Glomerular visceral epithelial cell (primary cell): Measurements from ENCODE around the gene EHMT1.
"Not testable (repeated sequence)": the region's sequence is repeated elsewhere in the genome, so short reads cannot be mapped to it uniquely, and the experiment has no call there.

Experiments
- DNase-seq: peaks from one replicate; pipeline ENCODE4 v3.0.0-alpha.2; 2016; ENCODE audit errors: extremely low spot score

Gene EHMT1

DNA sequence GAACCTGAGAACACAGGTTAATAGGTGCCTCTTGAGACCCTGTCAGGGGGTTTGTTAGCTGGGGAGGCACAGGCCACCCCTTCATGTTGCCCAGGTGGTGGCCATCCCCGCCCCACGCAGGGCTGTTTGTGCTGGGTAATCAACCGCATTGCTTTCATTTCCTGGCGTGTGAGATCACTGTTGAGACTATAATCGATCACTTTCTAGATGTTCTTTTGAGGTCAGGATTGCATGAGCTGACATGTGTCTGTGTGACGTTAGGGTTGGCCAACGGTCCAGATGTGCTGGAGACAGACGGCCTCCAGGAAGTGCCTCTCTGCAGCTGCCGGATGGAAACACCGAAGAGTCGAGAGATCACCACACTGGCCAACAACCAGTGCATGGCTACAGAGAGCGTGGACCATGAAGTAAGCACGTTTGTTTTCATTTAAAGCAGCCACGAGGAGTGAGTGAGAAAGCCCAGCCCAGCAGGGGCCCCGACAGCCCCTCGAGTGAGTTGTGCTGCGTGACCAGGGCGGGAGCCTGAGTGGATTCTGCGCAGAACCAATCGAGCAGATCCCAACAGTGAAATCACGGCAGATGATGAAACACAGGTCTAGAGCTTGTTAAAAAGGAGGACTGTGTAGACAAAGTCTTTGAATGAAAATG is 143.7 kb downstream of the EHMT1 start:
- DNase-seq, result no peak

DNA sequence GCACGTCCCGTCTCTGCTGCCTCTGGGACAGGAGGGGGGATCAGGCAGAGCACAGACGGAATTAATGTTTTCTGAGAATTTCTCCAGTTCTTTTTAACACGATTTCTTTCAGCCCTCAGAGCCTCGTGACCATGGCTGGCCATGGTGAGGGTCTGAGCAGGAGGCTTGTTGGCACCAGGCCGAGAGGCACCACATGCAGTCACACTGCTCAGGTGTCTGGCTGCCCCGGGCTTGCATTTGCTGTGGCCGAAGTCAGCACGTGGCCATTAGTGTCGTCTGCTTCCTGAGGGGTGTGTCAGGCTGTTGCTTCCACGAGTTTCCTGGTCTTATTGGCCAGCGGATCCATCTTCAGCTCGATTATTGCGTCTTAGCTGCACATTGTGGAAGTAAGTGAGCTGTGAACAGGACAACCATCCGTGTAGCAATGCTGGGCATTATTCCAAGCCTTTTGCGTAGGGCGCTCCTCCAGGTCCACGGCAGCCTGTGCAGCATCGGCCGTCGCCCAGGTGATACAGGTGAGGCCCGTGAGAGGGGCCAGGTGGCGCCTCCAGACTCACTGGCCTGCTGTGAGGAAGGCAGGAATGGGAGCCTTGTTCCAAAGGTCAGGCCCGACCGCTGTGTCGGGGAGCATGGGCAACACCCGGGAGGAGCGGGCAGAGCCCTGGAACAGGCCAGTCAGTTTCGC is 144.6 kb downstream of the EHMT1 start:
- no peak for DNase-seq

DNA sequence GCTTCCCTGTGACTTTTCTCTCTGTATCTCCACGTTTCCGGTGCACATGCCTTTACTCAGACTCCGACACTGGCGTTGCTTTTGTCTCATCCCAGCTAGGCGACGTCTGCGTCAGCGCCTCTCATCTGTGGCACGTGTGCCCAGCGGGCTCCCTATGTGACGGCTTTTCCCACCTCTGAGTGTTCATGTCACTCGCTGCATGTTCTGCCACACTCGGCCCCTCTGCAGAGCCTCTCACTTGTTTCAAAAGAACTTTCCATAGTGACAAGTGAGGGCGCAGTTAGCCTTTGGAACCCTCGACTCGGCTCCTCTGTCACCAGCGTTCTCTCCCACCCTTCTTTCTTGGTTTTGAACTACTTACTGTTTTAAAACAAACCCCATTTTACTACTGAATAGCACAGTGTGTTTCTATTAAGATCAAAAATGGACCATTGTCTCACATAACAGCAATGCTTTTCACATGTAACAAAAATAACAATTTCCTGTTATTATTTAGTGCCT is 145.4 kb downstream of the EHMT1 start:
- DNase-seq, result no peak

DNA sequence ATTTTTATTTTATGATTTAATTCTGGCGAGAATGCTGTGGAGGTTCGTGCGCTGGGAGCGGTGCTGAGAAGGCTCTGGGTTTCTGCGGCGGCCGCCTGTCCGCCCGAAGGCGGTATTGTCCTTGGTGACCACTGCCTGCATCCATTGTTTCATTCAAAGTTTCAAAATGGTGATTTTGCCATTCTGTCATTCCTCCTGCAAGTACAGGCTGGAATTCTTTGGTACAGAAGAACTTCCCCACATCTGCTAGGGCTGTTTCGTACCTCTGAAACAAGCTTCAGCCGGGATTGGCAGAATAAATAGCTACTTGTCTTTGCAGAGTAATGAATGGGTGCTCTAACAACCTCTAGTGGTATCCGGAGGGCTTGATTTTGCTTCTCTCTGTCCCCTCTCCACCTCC is 146.2 kb downstream of the EHMT1 start:
- DNase-seq, result no peak

DNA sequence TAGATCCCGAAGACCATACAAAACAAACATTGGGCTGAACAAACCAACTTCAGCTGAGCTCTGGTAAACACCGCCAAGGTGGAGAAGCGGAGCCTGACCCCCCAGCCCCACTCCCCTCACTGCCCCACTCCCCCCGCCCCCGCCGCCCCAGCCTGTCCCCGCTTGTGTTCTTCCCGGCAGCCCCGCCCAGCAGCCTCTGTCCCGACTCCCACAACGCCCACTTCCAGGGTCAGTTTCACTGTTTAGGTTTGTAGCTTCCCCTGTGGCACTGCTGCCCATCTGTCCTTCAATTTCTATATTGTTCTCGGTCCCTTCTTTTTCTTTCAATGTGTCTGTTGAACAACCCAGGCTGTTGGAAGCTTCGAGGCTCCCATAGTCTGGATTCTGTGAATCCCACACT is 146.7 kb downstream of the EHMT1 start:
- DNase-seq, result no peak

DNA sequence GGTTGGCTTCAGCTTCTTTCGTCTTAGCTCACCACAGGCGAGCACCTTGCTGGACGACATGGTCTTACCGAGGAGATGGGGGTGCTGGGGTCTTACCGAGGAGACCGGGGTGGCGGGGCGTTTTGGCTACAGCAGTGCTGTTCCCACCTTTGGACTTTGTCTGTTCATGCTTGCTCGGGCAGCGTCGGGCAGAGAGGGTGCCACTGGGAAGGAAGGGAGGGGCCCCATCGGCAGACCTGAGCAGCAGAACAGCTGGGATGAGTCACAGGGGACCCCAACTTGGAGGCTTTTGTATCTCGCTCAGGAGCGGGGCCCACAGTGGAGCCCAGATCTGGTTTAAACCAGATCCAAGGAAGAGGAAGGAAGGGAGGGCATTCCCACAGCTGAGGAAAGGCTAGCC is 152.8 kb downstream of the EHMT1 start:
- DNase-seq, result no peak

DNA sequence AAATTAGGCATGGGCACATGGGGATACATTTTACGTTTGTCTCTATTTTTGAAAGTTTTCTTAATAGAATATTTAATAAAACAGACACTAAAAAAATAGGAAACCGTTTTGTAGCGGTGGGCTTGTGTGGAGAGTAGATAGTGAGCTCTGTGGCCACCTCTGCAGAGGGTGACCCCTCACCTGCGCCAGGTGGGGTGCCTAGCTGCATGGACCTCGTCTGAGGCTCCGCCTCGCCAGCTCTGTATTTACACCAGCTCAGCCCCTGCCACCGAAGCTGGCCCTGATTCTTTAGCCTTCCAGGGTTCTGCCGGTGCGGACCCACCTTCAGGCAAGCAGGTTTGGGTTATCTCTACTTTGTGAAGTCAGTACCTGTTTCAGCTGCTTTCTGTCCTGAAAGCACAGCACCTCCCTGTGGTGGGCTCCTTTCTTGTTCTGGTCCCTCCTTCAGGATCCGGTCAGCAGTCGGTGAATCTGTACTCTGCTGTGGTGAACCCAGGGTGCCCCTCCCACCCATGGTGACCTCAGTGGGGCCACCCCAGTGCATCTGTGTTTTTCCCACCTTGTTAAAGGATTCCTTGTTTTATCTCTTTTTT is 153.6 kb downstream of the EHMT1 start:
- DNase-seq, result no peak

DNA sequence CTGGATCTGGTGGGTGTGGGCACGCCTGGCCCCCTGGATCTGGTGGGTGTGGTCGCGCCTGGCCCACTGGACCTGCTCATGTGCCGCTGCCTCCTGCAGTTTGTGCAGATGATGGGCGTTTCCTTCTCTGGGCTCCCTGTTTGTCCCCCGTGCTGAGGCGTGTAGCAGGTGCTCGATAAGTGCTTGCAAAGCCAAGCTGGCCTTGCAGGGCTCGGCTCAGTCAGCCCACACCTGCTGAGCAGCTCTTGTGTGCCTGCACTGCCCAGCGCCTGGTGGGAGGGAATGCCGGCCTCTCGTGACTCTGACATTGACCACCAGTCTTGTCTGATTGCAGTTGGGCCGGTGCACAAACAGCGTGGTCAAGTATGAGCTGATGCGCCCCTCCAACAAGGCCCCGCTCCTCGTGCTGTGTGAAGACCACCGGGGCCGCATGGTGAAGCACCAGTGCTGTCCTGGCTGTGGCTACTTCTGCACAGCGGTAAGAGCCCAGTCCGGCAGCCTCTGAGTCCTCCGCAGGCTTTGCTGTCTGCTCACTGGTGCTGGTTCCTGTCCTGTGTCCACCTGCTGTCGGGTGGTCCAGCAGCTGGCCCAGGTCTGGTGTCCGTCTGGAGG is 156.1 kb downstream of the EHMT1 start:
- DNase-seq, result no peak

DNA sequence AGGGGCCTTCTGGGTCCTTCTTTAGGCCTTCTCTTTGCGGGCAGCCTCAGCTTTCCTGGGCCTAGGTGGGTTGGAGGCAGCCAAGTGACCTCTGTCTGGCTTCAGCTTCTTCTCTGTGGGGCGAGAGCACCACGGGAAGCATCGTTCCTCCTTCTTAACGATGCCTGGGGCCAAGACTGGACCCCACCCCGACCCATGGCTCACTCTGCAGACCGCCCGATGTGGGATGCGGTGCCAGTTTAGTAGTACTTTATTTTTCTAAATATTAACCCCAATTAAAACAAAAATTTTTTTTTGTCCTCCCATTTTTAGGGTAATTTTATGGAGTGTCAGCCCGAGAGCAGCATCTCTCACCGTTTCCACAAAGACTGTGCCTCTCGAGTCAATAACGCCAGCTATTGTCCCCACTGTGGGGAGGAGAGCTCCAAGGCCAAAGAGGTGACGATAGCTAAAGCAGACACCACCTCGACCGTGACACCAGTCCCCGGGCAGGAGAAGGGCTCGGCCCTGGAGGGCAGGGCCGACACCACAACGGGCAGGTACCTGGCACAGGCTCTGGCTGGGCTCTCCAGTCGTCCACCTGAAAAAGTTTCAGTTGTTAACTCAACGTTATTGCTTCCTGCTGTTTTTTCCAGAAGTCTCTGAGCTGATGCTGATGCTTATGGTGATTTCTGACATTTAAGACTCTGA is 157.6 kb downstream of the EHMT1 start:
- no peak for DNase-seq

DNA sequence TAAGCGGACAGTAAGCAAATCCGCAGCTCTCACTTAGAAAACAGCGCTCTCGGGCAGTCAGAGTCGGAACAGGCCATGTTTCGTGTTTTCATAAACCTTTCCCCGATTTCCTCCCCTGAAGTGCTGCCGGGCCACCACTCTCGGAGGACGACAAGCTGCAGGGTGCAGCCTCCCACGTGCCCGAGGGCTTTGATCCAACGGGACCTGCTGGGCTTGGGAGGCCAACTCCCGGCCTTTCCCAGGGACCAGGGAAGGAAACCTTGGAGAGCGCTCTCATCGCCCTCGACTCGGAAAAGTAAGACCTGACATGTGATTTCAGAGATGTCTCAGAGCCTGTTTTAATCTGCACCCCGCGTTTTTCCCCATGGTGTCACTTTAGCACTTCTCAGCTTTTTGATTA is 159.0 kb downstream of the EHMT1 start:
- DNase-seq, result no peak

DNA sequence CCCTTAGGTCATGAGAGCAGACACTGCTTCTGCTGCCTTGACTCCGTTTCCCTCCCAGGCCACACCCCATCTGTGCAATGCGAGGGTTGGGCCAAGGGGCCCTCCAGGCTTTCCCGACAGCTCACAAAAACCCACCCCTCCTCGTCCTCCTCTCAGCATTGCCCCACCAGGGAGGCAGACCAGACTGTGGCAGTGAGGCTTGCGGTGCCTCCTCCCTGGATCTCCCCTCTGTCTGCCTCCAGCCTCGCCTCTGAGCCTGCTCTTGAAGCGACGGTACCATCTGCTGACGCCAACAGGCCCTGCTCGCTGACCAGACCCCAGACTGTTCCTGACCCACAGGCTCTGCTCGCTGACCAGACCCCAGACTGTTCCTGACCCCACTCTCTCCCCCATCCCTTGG is 159.5 kb downstream of the EHMT1 start:
- no peak for DNase-seq

DNA sequence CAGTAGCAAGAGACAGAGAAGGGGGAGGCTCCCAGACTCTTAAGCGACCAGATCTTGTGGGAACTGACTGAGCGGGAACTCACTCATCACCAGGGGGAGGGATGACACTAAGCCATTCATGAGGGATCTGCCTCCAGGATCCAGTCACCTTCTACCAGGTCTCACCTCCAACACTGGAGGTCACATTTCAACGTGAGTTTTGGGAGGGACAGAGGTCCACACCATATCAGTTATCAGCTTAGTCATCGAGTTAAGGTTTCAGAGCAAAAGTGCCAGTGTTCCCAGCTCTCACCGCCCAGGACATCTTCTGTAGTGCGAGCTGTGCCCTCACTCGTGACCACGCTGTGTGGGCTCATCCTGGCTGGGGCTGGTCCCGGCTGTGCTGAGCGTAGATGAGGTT is 160.1 kb downstream of the EHMT1 start:
- no peak for DNase-seq

DNA sequence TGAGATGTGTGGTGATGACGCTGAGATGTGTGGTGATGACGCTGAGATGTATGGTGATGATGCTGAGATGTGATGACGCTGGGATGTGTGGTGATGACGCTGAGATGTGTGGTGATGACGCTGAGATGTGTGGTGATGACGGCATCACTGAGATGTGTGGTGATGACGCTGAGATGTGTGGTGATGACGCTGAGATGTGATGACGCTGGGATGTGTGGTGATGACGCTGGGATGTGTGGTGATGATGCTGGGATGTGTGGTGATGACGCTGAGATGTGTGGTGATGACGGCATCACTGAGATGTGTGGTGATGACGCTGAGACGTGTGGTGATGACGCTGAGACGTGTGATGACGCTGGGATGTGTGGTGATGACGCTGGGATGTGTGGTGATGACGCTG is 161.2 kb downstream of the EHMT1 start:
- DNase-seq, result not testable (repeated sequence)

DNA sequence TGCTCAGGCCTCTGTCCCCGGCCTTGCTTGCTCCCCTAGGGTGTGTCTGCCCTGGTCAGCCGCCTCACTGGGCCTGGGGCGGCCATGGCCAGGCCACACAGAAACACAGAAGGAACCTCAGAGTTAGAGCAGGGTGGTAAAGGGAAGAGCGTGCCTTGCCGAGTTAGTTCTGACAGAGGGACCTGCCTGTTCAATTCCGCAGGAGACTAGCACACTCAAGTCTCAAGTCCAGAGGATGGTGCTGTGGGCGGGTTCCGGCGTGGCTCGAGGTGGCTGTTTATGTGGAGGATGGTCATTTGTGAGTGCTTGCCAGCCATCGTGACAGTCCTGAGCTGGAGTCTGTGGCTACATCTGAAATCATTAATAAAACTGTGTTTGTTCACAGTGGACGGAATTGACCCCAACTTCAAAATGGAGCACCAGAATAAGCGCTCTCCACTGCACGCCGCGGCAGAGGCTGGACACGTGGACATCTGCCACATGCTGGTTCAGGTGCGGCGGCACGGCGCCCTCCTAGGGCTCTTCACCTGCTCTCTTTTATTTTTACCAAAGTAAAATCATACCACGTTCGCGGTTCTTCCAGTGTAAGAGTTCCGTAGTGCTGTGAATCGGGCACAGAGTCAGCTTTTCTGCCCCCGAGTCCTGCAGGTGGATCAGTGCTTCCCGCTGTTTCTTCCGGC is 163.2 kb downstream of the EHMT1 start:
- no peak for DNase-seq

DNA sequence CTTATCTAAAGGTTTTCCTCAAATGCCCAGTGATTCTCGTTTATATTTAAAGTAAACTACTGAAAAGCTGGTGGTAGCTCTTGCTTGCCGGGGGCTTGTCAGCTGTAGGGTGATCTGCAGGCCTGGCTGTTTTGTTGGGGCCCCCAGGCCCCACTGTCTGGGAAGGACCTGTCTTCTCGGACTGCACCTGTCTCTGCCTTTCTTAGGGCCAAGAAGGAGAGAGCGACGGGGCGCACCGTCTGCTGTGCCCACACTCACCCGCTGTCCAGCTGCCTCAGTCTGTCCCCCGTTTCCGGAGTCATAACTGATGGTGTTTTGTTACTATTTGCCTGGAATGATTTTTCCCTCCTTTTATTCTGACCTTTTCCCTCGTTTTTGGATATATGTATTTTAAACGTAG is 164.7 kb downstream of the EHMT1 start:
- no peak for DNase-seq

DNA sequence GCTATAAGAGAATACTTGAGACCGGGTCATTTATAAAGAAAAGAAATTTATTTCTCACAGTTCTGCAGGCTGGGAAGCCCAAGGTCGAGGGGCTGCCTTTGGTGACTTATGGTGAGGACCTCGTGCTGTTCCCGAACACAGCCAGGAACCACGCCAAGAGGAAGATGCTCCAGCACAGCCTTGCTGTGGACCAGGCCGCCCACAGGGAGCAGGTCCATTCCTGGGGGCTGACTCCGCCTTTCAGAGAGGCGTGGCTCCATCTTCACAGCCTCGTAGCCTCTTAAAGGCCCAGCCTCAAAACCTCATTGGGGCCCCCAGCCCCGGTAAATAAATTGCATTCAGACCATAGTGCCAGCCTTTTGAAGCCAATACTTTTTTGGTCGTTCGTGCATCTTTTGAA is 165.2 kb downstream of the EHMT1 start:
- DNase-seq, result no peak

DNA sequence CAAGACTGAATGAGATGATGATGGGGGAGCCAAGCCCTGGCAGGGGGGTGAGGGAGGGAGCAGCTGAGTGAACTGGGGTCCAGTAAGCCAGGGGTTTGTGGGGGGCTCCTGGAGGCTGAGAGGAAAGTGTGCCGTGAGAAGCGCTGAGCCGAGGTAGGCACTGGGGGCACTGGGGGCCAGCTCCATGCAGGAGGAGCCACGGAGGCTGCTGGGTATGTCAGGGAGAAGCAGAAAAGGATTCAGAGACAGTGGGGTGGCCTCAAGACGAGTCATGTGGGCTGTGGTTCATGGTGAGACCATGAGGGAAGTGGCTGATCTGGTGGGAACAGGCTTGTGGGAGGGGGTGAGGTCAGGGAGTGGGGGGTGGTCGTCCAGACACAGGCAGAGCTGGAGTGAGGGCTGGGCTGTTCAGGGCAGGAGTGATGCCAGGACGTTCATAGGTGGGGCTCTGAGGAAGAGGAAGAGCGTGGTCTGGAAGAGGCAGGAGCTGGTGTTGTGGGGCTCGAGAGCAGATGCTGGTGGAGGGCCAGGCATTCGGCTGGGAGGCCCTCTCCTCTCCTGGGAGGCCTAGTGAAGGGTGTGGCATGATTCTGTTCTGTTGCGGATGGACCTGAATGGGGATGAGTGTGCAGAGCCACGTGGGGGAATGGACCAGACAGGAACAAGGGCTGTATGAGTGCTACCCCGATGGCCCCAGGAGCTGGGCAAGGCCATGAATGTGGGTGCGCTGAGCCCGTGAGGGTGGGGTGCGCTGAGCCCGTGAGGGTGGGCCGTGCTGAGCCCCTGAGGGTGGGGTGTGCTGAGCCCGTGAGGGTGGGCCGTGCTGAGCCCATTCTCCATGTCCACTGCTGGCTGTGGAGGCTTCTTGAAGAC is 166.1 kb downstream of the EHMT1 start:
- DNase-seq, result no peak

DNA sequence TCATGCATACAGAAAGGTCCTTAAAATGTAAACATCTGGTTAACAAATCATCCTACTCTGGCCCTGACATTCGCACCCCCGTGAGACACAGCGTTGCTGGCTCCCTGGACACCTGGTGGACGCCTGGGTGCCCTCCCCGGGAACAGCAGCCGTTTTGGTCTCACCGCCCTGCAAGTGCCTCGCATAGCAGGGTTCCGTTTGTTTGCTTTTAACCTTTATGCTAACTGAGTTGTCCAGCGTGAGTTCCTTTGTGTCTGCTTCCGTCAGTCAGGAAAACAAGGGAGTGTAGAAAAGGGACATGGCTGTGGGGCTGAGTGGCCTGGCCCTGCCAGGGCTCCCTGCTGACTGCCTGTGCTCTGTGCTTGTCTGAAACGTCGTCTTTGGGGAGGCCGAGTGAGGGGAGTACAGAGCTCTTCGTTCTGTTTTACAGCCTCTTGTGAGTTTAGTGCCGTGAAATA is 166.9 kb downstream of the EHMT1 start:
- no peak for DNase-seq

DNA sequence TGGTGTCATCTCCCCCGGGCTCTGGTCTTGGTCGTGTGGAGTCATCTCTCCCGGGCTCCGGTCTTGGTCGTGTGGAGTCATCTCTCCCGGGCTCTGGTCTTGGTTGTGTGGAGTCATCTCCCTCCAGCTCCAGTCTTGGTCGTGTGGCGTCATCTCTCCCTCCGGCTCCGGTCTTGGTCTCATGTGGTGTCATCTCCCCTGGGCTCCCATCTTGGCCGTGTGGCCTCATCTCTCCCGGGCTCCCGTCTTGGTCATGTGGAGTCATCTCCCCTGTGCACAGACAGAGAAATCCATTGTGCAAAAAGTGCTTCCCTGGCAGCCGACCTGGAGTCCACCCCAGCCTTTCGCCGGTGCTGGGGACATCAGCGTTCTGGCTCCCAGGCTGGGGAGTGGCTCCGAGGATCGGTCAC is 167.7 kb downstream of the EHMT1 start:
- DNase-seq, result no peak

DNA sequence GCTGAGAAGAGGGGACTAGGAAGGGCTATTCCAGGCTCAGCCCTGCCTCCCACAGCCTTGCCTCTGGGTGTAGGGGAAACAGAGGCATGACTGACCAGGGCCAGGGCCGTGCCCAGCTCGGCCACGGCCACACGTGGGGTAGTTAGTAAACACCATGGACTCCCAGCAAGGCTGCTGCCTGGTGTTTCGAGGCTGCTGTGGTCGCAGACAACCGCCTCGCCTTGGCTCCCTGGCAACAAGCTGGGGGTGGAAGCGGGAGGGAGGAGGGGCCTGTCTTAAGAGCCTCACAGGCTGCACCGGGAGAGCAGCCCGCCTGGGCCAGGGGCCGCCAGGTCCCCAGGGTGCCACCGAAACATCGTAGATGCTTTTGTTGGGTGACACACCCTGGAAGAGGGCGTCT is 168.6 kb downstream of the EHMT1 start:
- DNase-seq, result no peak
